ENCODE data around the gene HSPA1B.
"Not testable (repeated sequence)": the region's sequence is repeated elsewhere in the genome, so short reads cannot be mapped to it uniquely, and the experiment has no call there.

Gene HSPA1B

DNA sequence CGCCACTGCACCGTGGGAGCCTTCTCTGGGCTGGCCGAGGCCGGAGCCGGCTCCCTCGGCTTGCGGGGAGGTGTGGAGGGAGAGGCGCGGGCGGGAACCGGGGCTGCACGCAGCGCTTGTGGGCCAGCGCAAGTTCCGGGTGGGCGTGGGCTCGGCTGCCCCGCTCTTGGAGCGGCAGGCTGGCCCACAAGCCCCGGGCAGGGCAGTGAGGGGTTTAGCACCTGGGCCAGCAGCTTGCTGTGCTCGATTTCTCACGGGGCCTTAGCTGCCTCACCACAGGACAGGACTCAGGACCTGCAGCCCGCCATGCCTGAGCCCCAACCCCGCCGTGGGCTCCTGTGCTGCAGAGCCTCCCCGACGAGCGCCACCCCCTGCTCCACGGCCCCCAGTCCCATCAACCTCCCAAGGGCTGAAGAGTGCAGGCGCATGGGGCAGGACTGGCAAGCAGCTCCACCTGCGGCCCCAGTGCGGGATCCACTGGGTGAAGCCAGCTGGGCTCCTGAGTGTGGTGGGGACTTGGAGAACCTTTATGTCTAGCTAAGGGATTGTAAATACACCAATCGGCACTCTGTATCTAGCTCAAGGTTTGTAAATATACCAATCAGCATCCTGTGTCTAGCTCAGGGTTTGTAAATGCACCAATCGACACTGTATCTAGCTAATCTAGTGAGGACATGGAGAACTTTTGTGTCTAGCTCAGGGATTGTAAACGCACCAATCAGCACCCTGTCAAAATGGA lies 24.6 kb downstream of the HSPA1B start:
- ATAC-seq; H3K4me1 Mint-ChIP-seq; H3K9me3 Mint-ChIP-seq; H3K4me3 Mint-ChIP-seq; DNase-seq (ENCODE audit: low spot score in 2 of 2); H3K36me3 Mint-ChIP-seq; H3K27ac Mint-ChIP-seq: not testable (repeated sequence)

DNA sequence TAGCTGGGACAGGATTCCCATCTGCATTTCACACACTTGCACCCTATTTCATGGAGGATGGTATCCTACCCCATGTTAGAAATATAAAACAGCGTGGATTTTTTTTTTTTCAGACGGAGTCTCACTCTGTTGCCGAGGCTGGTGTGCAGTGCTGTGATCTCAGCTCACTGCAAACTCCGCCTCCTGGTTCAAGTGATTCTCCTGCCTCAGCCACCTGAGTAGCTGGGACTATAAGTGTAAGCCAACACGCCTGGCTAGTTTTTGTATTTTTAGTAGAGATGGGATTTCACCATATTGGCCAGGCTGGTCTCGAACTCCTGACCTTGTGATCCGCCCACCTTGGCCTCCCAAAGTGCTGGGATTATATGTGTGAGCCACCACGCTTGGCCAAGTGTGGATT lies 30.2 kb downstream of the HSPA1B start:
- H3K9me3 Mint-ChIP-seq; ATAC-seq; H3K27ac Mint-ChIP-seq; DNase-seq (ENCODE audit: low spot score in 2 of 2); H3K4me3 Mint-ChIP-seq: not testable (repeated sequence)
- Mint-ChIP-seq H3K4me1 (peaks cover 20% of the 10 kb centered on the region), H3K36me3 (peaks cover 53% of the 10 kb centered on the region)

DNA sequence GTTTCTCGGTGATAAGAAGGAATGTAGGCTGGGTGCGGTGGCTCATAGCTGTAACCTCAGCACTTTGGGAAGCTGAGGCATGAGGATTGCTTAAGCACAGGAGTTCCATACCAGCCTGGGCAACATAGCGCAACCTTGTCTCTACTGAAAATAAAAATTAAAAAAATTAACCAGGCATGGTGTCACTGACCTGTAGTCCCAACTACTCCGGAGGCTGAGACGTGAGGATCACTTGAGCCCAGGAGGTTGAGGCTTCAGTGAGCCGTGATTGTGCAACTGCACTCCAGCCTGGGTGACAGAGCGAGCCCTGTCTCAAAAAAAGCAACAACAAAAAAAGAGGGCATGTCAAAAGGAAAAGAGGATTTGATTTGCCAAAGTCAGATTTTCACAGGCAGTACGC lies 31.2 kb downstream of the HSPA1B start:
- no peak for ATAC-seq
- H3K36me3 Mint-ChIP-seq = peaks cover 59% of the 10 kb centered on the region
- no peak for DNase-seq (ENCODE audit: low spot score in 2 of 2)
- no peaks in the 10 kb centered on the region for H3K9me3 Mint-ChIP-seq
- H3K27ac Mint-ChIP-seq = no peak overlapping the region
- H3K4me1 Mint-ChIP-seq = peaks cover 20% of the 10 kb centered on the region
- H3K4me3 Mint-ChIP-seq = no peak overlapping the region

DNA sequence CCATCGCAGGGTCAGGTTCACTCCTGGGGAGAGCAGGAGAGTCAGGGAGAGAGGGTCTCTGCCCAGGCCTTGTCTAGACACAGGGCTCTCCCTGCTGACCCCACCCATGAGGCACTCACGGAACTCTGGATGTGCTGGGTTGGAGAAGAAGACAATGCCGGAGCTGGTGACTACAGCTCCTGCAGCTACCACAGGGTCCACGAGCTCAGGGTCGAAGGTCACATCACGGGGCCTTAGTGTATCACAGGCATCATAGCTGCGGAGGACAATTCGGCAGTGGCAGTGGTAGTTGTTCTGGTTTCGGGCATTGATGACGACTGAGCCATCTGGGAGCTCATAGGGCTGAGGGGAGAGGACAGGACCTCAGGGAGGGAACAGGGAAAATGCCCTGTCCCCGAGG lies 32.4 kb downstream of the HSPA1B start:
- H3K9me3 Mint-ChIP-seq = no peaks in the 10 kb centered on the region
- no peak for ATAC-seq
- no peak overlapping the region for H3K27ac Mint-ChIP-seq

DNA sequence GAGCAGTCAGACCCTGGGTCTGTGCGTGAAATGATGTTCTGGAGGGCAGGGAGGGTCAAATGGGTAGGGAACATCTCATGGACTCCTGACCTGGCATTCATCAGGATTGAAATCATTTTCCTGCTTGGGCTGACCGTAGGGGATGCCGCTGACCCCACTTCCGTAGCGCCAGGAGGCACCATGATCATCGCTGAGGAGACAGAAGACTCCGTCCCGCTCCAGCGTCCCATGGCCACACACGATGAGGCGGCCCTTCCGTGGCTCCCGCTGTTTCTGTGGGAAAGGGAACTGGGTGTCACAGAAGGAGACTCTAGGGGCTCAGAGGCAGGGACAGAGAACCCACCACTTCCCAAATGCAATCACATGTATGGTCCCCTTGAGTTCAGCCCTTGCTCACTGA lies 32.8 kb downstream of the HSPA1B start:
- Mint-ChIP-seq H3K9me3 (no peaks in the 10 kb centered on the region), H3K27ac (no peak overlapping the region), H3K4me1 (peaks cover 27% of the 10 kb centered on the region), H3K36me3 (peaks cover 59% of the 10 kb centered on the region), H3K4me3 (no peak overlapping the region)
- ATAC-seq (no peak), DNase-seq (ENCODE audit: low spot score in 2 of 2) (no peak)

More for the DNA sequence above, 32.4 kb downstream of the HSPA1B start:
- H3K36me3 Mint-ChIP-seq = peaks cover 59% of the 10 kb centered on the region
- no peak overlapping the region for H3K4me3 Mint-ChIP-seq
- DNase-seq (ENCODE audit: low spot score in 2 of 2) = no peak
- H3K4me1 Mint-ChIP-seq = peaks cover 27% of the 10 kb centered on the region

DNA sequence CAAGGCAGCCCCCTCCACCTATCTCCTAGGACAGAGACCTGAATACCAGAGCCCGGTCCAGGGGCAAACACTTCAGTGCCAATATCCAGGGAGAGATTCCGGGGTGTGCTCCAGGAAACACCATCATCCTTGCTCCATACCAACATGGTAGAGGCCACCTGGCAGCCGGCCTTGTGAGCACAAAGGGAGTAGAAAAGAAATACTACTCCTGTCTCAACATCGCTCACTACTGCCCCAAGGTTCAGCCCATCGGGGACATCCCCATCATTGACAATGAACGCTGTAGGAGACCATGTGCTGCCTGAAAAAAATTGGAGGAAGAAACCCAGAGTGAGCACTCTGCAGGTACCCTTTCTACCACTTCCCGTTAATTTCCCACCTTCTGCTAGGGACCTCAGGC lies 33.6 kb downstream of the HSPA1B start:
- H3K4me3 Mint-ChIP-seq = peak overlapping the region; percentile 98
- H3K36me3 Mint-ChIP-seq = peaks cover 59% of the 10 kb centered on the region
- DNase-seq (ENCODE audit: low spot score in 2 of 2) (no peak), ATAC-seq (no peak)
- no peaks in the 10 kb centered on the region for H3K9me3 Mint-ChIP-seq
- H3K27ac Mint-ChIP-seq = peak overlapping the region; percentile 90
- H3K4me1 Mint-ChIP-seq = peaks cover 27% of the 10 kb centered on the region

DNA sequence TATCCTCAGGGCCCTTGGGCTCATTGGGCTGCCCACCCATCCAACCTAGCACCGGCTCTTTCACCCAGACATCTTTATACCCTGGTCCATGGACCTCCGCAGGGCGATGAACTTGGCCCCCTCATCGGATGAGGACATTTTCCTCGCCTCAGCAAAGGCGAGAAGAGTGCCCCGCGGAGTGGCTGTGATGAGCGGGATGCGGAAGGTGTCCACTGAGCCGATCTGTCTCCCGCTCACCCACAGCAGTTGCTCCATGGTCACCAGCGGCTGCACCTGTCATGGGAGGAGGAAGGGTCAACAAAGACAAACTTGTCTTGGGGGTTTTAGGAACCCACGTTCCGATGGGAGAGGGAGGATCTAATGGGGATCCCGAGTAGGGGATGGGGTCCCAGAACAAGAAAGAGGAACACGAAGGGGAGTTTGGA lies 34.4 kb downstream of the HSPA1B start:
- H3K27ac Mint-ChIP-seq = peak overlapping the region; percentile 90
- H3K9me3 Mint-ChIP-seq = no peaks in the 10 kb centered on the region
- H3K36me3 Mint-ChIP-seq = peaks cover 54% of the 10 kb centered on the region
- DNase-seq (ENCODE audit: low spot score in 2 of 2) (no peak), ATAC-seq (no peak)
- peaks cover 27% of the 10 kb centered on the region for H3K4me1 Mint-ChIP-seq
- H3K4me3 Mint-ChIP-seq = peak overlapping the region; percentile 98

DNA sequence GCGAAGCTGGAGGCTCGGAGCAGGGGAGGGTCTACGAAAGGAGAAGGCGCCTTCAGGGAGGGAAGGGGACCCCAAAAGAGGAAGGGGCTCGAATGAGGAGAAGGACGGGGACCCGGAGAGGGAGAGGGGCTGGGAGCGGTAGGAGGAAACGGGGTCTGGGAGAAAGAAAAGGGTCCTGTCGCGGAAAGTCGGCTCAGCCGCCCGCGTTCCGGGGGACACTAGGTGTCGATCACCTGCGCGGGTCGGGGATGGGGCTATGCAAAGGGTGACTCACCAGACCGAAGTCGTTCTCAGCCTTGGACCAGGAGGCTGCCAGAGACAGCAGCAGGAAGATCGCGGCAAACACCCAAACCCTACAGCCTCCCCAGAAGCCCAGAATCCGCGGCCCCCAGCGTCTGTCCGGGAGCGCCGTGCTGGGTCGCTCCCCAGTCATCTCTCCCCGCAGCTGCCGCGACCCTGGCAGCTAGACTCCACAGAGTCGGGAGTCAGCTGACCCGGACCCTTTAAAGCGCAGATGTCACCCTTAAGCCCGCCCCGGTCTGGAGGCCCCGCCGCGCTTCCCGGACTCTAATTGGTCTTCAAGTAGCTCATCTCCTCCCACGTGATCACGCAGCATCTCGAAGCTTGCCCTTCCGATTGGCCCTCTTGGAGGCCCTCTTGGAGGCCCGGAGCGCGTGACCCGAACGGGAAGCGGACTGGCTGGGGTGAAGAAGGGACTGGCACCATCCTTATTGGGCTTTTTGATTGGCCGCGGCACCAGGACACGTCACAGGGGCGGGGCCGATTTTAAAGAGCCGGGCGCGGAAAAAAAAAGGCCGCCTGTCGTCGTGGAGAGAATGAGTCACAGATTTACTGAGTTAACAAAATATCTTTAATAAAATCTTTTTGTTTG lies 35.1 kb downstream of the HSPA1B start, which contains the start of gene NEU1:
Gene NEU1, minus strand, starts transcription at position 478 of the 892 bp plus-strand sequence. Its CDS starts 45 bp downstream, at position 433.
- ATAC-seq = peak; percentile 97
- H3K27ac Mint-ChIP-seq = peak within 1 kb of the TSS; percentile 90
- DNase-seq (ENCODE audit: low spot score in 2 of 2) = peak; percentile 89 to 98
- peaks cover 48% of the 10 kb centered on the region for H3K36me3 Mint-ChIP-seq
- H3K4me1 Mint-ChIP-seq = peaks cover 27% of the 10 kb centered on the region
- H3K9me3 Mint-ChIP-seq = no peaks in the 10 kb centered on the region
- peak within 1 kb of the TSS; percentile 98 for H3K4me3 Mint-ChIP-seq

DNA sequence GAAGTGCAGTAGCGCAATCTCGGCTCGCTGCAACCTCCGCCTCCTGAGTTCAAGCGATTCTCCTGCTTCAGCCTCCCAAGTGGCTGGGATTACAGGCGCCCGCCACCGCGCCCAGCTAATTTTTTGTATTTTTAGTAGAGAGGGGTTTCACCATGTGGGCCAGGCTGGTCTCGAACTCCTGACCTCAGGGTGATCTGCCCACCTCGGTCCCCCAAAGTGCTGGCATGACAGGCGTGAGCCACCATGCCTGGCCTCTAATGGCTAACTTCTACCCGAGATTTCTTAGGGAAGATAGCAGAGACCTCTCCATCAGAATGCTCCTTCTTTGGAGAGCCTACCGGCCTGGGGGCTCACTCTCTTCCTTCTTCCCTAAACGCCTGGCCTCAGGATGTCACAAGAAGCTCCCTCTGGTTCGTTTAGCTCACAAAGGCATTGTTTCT lies 36.6 kb downstream of the HSPA1B start:
- H3K4me1 Mint-ChIP-seq = peaks cover 27% of the 10 kb centered on the region
- DNase-seq (ENCODE audit: low spot score in 2 of 2) = peak in 1 of 2 donors; percentile 59

DNA sequence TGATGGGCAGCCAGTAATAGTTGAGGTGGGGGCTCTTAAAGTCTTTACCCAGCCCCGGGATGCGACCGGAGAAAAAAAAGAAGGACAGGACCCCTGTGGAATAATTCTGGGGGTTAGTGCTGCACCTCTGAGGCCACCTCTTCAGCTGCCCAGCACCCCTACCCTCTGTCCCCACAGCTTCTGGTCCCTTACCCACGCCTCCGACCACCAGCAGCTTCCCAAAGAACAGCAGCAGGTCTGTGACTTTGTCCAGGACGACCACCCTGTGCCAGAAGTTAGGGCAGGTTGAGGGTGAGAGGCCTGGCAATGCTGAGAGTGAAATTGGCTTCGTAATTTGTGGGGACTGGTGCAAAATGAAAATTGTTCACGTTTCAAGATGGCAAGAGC lies 37.3 kb downstream of the HSPA1B start:
- peak overlapping the region; percentile 98 for H3K4me3 Mint-ChIP-seq
- no peak overlapping the region for H3K27ac Mint-ChIP-seq
- DNase-seq (ENCODE audit: low spot score in 2 of 2) (no peak), ATAC-seq (no peak)
- peaks cover 26% of the 10 kb centered on the region for H3K4me1 Mint-ChIP-seq
- H3K36me3 Mint-ChIP-seq = peaks cover 25% of the 10 kb centered on the region
- H3K9me3 Mint-ChIP-seq = no peaks in the 10 kb centered on the region

More for the DNA sequence above, 36.6 kb downstream of the HSPA1B start:
- Mint-ChIP-seq H3K27ac (peak overlapping the region; percentile 90), H3K4me3 (peak overlapping the region; percentile 98), H3K36me3 (peaks cover 32% of the 10 kb centered on the region)
- not testable (repeated sequence) for H3K9me3 Mint-ChIP-seq, ATAC-seq

DNA sequence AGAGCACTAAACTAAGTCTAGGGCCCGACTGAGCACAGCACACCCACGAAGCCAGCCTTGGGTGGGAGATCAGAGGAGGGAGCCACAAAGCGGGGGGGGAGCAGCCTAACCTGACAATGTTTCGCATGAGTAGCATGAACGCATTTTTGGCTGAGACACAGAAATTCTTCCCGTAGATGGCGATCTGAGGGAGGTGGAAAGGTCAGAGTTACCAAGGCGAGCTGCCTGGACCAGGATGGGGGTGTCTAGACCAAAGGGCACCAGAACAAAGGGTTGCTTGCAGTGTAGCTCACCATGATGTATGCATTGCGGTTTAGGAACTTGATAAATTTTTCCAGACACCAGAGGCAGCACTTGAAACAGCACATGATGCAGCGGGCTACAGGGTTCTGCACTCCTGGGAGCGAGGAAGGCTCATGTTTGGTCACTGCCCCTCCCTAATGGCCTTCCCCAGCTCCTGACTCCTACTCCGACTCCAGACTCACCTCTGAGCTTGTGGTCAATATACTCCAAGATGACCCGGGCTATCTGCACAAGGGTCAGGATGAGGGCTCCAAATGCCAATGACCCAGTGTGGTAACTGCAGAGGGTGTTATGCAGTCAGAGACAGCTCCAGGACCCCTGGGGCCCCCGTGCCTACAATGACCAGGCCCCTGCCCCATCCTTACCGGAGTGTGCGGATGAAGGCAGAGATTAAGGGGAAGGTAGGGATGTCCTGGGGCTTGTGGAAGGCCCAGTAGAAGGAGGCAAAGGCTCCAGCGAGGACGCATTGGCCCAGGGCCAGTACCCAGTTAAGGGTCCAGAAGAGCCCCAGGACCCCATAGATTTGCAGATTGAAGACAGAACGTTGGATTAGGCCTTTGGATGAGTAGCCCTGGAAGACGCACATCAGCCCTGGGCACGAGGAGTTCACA lies 37.9 kb downstream of the HSPA1B start:
- no peak overlapping the region for H3K27ac Mint-ChIP-seq
- H3K36me3 Mint-ChIP-seq = peaks cover 20% of the 10 kb centered on the region
- no peaks in the 10 kb centered on the region for H3K9me3 Mint-ChIP-seq
- ATAC-seq = no peak
- H3K4me1 Mint-ChIP-seq = peaks cover 21% of the 10 kb centered on the region
- no peak for DNase-seq (ENCODE audit: low spot score in 2 of 2)
- no peak overlapping the region for H3K4me3 Mint-ChIP-seq

DNA sequence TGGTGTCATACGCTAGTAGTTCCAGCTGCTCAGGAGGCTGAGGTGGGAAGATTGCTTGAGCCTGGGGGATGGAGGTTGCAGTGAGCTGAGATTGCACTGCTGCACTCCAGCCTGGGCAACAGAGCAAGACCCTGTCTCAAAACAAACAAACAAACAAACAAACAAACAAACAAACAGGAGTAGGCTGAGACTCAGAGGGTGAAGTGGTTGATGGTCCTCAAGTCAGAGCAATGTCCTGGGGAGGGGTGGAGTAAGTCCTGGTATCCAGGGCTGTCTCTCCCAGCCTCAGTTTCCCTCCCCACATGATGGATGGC lies 41.1 kb downstream of the HSPA1B start:
- H3K36me3 Mint-ChIP-seq; ATAC-seq; DNase-seq (ENCODE audit: low spot score in 2 of 2); H3K27ac Mint-ChIP-seq; H3K9me3 Mint-ChIP-seq; H3K4me1 Mint-ChIP-seq; H3K4me3 Mint-ChIP-seq: not testable (repeated sequence)

DNA sequence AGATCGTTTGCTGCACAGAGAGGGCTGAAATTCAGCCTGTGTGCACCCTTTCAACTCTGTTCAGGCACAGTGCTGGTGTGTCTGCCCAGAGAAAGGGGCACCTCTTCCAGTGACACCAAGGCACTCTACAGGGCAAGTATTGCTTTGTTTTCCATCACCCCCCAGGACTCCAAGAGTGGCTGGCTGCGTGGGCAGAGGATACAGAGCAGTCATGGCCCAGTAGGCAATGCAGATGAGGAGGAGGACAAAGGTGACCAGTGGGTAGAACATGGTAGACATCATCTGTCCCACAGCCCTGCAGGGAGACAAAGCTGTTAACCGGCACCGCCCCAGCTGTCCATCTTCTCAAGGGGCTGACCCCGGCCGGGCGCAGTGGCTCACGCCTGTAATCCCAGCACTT lies 41.8 kb downstream of the HSPA1B start:
- Mint-ChIP-seq H3K36me3 (no peaks in the 10 kb centered on the region), H3K27ac (no peak overlapping the region), H3K9me3 (no peaks in the 10 kb centered on the region), H3K4me1 (peaks cover 4% of the 10 kb centered on the region), H3K4me3 (no peak overlapping the region)
- ATAC-seq = no peak
- DNase-seq (ENCODE audit: low spot score in 2 of 2) = no peak

DNA sequence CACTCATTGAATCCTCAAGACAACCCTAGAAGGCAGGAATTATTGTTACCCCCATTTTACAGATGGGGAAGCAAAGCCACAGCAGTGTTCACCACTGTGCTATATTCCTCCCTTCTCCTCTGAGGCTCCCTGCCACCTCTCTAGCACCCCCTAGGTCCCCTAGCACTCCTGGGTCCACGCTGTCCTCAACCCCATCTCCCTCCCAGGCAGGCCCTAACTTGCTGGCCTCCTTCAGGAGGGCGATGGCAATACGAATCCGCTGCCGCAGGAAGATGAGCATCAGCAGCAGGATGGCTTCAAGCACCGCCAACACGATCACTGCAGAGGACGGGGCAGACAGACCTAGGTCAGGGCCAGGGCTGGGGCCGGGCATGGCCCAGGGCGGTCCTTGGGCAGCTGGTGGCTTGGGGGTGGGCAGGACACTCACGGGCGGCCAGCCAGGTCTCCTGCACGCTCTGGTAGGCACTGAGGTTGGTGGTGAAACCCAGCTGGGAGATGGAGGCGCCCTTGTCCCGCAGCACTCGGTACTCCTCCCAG lies 42.9 kb downstream of the HSPA1B start:
- Mint-ChIP-seq H3K4me1 (no peaks in the 10 kb centered on the region), H3K9me3 (no peaks in the 10 kb centered on the region), H3K4me3 (no peak overlapping the region), H3K27ac (peak overlapping the region; percentile 45), H3K36me3 (no peaks in the 10 kb centered on the region)
- ATAC-seq = peak; percentile 40
- no peak for DNase-seq (ENCODE audit: low spot score in 2 of 2)

Data from stimulated activated effector memory CD8-positive, alpha-beta T cell treated with anti-CD3 and anti-CD28 coated beads, Interleukin-12 subunit alpha, Interleukin-12 subunit beta, amount 100 ng/mL, for 72 hours (primary cell).